HuH-7 (cell line): ENCODE measurements around the gene DTX4.
"Not testable (repeated sequence)": the region's sequence is repeated elsewhere in the genome, so short reads cannot be mapped to it uniquely, and the experiment has no call there.

Source experiments
- DNase-seq: peaks from one replicate; pipeline ENCODE4 v3.0.0; 2011; ENCODE audit warnings: low spot score

The DTX4 gene

DNA sequence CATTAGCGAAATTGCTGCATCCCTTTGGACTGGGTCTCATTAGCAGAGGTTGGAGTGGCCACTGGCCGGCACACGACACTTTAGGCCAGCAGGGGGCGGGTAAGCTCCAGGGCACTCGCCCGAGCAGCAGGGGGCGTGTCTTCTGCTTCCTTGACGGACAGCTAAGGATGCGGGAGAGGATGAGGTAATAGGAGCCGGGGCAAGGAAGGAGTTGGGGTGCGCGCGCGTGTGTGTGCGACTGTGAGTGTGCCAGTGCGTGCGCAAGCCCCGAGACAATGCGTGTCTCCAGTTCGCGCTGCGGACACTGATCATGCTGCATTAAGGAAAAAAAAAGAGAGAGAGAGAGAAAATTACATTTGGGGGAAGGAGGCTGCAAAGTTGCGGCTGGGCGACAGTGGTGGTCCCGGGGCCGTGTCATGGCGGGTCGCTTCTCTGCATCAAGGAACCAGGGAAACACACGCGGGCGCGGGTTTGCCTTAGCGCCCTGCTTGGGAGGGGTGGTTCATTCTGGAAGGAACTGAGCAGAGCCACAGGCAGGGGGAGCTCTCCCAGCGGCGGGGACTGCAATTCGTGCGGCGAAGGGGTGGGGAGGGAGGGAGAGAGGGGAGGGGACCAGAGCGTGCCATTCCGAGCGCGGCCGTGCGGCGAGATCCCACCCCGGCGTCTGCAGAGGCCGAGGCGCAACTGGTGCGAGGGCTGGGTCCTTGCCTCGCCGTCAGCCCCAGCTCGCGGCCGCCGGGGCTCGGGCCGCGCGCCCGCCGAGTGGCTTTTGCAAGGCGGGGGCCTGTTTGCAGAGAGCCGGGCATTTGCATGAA is at the start of gene DTX4:
TSS of gene DTX4 (plus strand) at position 625 of the 815 bp plus-strand sequence. CDS start 464 bp downstream, outside the sequence.
- DNase-seq: peak; percentile 84

DNA sequence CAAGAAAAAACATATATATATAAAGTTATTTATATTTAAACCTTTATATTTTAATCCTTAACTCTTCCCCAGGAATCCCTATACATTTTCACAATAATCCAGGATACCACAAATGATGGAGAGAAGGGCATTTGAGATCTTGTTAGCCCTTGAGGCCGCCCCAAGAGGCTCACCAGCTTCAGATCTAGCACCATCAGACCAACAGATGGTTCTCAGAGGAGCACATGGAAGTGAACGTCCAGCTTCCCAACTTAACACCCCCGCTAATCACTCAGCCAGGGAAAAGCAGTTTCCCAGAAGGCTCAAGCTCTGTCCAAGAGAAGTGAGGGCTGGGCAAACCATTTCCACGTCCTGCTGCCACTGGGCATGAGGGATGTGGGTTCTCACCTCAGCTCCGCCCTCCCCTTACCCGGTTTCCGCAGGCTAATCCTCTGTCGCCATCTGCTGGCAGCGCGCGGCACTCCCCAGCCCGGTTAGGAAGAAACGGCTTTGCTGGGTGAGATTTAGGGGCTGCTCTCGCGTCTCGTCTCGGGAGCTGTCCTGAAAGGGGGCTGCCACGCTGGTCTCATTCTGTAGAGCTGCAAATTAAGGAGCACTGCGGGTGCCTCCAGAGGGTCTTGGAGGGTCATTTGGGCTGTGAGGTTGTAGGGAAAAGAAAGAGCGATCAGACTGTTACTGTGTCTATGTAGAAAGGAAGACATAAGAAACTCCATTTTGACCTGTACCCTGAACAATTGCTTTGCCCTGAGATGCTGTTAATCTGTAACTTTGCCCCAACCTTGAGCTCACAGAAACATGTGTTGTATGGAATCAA is 36.1 kb upstream of the DTX4 start:
- peak; percentile 78 for DNase-seq

DNA sequence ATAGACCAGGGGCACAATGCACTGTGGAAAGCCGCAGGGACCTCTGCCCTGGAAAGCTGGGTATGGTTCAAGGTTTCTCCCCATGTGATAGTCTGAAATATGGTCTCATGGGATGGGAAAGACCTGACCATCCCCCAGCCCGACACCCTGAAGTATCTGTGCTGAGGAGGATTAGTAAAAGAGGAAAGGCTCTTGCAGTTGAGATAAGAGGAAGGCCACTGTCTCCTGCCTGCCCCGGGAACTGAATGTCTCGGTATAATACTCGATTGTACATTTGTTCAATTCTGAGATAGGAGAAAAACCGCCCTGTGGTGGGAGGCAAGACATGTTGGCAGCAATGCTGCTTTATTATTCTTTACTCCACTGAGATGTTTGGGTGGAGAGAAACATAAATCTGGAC is 35.4 kb upstream of the DTX4 start:
- not testable (repeated sequence) for DNase-seq

- no peak for DNase-seq
Observed at GRCh38 chr11:59137190-59137589, 34.7 kb upstream of the DTX4 start.

DNA sequence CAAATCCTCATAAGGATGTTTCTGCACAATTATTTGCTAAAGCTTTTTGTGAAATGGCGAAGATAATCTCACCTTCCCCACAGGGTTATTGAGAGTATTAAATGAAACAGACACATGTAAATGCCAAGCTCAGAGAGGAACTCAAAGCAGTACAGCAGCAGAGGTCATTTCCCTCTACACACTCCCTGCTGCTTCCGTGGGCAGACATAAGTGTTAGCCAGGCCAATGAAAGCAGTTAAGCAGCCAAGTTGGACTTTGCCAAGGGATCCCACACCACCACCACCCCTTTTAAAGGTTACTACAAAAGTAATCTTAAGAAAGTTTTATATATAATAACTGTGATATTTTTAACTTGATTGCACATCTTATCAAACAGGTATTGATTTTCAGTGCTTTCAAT is 33.3 kb upstream of the DTX4 start:
- DNase-seq: no peak

DNA sequence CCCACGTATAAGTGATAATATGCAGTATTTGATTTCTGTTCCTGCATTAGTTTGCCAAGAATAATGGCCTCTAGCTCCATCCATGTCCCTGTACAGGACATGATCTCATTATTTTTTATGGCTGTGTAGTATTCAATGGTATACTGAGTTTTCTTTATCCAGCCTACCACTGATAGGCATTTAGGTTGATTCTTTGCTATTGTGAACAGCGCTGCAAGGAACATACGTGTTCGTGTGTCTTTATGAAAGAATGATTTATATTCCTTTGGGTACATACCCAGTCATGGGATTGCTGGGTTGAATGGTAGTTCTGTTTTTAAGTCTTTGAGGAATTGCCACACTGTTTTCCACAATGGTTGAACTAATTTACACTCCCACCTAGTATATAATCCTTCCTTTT is 30.7 kb upstream of the DTX4 start:
- no peak for DNase-seq

DNA sequence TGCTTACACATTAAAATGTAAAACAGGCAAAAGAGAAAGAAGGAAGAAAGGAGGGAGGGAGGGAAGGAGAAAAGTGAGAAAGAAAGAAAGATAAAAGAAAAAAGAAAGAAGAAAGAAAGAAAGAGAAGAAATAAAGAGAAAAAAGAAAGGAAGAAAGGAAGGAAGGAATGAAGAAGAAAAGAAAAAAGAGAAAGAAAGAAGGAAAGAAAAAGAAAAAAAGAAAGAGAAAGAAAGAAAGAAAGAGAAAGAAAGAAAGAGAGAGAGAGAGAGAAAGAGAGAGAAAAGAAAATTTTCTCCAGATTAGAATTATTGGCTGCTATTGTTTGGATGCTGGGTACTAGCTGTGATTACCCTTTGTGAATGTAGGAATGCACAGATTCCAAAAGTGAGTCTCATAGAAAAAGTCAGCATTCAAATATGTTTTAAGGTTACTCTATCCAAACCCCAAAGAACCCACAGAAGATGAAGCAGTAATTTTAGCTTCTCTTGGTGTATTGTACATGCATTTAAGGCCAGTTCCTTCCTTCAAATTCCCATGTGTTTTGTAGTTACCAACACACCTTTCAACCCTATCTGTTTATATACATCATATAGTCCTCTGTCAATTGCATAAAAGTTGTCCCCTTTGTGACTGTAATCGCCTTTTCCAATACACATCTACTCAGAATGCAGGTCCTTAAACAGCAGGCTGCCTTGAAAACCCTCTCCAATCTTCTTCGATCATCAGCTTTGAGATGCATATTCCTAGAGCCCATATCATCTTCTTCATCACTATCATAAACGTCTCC is 30.1 kb upstream of the DTX4 start:
- DNase-seq: no peak

DNA sequence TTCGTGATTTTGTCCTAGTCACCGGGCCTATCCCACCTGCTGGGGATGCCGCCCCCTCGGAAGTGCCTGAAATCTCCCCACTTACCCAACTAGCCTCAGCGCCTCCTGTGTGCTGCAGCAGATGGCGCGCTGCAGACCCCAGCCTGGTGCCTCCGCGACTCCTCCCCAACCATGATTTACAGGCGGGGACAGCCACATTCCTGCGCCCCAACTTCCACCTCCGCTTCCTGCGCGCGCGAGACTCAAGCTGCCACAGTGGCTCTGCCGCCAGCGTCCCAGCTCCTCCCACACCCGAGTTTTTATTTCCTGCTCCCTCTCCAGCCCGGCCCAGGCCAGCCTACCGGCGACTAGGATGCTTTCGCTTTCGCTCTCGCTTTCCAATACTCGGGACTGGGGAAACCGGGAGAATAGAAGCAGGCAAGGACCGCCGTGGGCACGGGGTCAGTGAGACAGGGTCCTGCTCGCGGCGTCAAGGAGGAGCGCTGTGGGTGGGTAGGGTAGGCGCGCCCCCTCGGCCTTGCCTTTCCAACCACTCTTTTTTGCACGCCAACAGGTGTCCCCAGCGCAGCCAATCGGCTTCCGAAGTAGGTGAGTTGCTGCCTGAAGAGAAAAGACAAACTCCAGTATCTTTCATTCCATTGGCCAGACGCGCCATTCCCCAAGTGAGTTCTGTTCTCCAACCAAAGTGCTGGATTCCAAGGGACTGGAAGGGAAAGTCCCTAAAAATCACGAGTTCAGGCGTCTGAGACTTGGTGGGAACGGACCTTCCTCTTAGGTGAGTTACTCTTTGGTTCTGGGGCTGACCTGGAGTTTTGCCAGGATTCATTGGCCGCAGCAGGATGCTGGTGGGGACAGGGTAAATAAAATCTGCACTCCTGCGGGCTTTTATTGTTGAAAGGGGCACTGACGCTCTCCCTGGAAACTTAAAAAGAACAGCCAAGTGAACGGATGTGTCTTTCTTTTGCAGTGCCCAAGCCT is 29.1 kb upstream of the DTX4 start, which contains the start of gene FAM111A:
TSS of gene FAM111A (plus strand) at position 327 of the 978 bp plus-strand sequence. CDS start 6,017 bp downstream, outside the sequence.
- peak; percentile 78 for DNase-seq

- no peak for DNase-seq
Observed at GRCh38 chr11:59144096-59144495, 27.8 kb upstream of the DTX4 start.

- DNase-seq: peak; percentile 48
Observed at GRCh38 chr11:59144579-59145345, 27.2 kb upstream of the DTX4 start.

DNA sequence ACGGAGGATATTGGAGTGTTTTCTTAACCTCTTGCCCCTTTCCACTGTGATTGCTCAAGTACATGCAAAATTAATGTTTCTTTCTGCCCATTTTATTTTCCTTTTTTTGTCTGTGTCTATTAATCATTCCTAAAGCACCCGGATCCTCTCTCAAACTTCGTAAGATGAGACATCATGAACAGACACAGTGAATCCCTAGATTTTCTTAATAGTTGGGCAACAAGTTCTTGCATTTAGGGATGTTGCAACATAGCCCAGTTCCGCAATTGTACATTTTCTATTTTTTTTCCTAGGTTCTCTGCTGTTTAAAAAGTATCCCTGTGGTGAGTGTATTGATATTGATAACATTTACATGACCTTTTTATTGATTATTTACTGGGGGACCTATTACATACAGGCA is 26.4 kb upstream of the DTX4 start:
- no peak for DNase-seq

GRCh38 chr11:59151761-59152160 is 20.2 kb upstream of the DTX4 start:
- no peak for DNase-seq

DNA sequence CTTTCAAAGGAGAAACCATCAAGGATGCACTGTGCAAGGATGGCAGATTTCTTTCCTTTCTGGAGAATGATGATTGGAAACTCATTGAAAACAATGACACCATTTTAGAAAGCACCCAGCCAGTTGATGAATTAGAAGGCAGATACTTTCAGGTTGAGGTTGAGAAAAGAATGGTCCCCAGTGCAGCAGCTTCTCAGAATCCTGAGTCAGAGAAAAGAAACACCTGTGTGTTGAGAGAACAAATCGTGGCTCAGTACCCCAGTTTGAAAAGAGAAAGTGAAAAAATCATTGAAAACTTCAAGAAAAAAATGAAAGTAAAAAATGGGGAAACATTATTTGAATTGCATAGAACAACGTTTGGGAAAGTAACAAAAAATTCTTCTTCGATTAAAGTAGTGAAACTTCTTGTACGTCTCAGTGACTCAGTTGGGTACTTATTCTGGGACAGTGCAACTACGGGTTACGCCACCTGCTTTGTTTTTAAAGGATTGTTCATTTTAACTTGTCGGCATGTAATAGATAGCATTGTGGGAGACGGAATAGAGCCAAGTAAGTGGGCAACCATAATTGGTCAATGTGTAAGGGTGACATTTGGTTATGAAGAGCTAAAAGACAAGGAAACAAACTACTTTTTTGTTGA is 19.5 kb upstream of the DTX4 start:
- DNase-seq: no peak

- no peak for DNase-seq
Observed at GRCh38 chr11:59154610-59155009, 17.3 kb upstream of the DTX4 start.

DNA sequence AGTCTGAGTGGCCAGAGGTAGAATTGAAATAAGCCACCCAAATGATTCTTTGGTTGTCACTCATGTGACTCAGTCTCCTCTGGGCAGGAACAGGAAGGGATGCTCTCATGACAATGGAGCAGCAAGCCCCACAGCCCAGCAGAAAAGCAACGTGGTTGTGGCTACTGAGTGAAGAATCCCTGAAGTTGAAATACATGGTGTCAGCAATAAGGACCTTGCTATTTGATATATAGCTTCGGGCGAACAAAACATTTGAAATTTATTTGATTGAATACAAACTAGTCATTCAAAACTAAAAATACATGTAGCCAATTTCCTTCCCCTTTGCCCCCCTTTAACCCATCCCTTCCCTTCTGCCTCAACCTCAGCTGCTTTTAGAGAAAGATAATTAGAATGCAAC is 14.5 kb upstream of the DTX4 start:
- no peak for DNase-seq

- peak; percentile 36 for DNase-seq
Observed at GRCh38 chr11:59158206-59159068, 13.5 kb upstream of the DTX4 start.

DNA sequence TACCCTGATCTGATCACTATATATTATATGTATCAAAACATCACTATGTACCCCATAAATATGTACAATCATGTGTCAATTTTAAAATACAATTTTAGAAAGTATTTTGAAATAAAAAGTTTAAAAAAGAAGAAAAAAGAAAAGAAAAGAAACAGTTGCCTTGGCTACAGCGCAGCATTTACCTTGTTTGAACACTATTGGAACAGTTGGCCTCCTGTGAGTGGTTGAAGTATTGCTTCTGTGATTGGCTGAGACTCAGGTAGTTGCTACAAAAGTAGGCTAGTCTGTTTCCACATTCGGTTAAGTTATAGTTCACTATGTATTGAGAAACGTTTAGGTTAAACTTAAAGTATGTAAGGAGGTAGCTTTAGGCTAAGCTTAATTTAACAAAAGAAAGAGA is 7.9 kb upstream of the DTX4 start:
- DNase-seq: no peak

- DNase-seq: peak; percentile 37
Observed at GRCh38 chr11:59172345-59173079, 580 bp downstream of the DTX4 start.
